Measurements from ENCODE around the gene GDPD2. TPM values are rescaled to one million over a fixed set of nuclear protein-coding genes. Genes with fewer than 3 reads are reported as not detected.

Gene GDPD2
- total and polyA plus RNA-seq, 2 of the 13 experiments (the other 11 are each of a cell fraction or from before 2014, with no cell fraction given): 0.04 to 0.08 TPM

DNA sequence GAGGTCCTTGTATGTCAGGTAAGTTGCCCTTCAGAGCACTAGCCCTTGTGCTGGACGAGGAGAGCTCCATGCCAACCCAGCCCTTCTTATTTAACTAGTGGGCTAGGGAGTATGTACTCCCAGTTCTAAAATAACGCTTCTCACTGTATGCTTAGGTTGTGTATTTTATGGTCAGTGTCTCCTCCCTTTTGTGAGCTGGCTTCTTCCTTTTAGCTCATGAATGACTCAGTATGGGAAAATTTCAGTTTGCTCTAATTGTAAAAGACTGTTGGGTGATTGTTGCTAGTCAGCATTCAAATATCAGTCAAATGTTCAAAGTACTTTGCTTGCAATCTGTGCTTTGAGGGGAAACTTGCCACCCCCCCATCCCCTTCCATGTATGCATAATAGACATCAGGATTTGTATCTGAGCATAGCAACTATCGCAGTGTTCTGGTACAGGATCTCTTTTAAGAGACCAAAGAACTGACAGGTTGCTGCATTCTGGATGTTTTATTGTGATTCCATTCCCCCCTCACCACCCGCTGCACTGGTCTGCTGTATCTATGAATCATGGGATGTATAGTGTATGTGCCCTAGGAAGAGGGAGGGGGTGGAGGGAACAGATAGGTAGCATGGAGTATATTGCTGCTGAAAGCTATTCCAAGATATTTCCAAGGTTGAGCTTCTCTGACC lies 56.3 kb downstream of the GDPD2 start:
- no peak overlapping the region for H2AFZ ChIP-seq (ENCODE audit: low read length)
- FAIRE-seq: no peak
- peaks cover 35% of the 10 kb centered on the region for H3K4me1 ChIP-seq (ENCODE audit: insufficient read depth, low read length)
- ATAC-seq: peak; percentile 39; the same call in 1 of the 3 replicates
- no peak overlapping the region for H3K4me2 ChIP-seq (ENCODE audit: low read depth, low read length)
- peaks cover 0 to 3% of the 10 kb centered on the region in 2 experiments; a peak in 1 of 5 replicates for H3K36me3 ChIP-seq (replicated peaks in 1 of 2; ENCODE audit: control insufficient read depth in 1 of 2, insufficient read depth in 2 of 2, low read length in 2 of 2)
- peak overlapping the region; percentile 35 for H3K27ac ChIP-seq (ENCODE audit: extremely low read length, insufficient read depth, low read length)
- no peak overlapping the region for H3K4me3 ChIP-seq (replicated peaks in 1 of 3; ENCODE audit: insufficient read depth in 1 of 3, low read depth in 2 of 3, low read length in 3 of 3)
- in situ Hi-C loops (cut with HindIII; ENCODE audit: extremely low pct_ligation_motif_present, low pct_unique_long_range_greater_than_20kb) (no loop called here), intact Hi-C loops (cut with micrococcal nuclease; ENCODE audit: unreplicated experiment) (no loop called here)
- no peak overlapping the region for H3K9ac ChIP-seq (ENCODE audit: insufficient read depth, low read depth, low read length)
- peak; percentile 67 for DNase-seq (ENCODE audit: low spot score)
- ChIA-PET POLR2A (no interaction called here), CTCF (ENCODE audit: low intra/inter-chr PET ratio, low total read pairs) (no interaction called here)
- no peaks in the 10 kb centered on the region for H3K27me3 ChIP-seq (ENCODE audit: control insufficient read depth in 1 of 2, insufficient read depth in 2 of 2, low read length in 2 of 2)
- WGBS (ENCODE audit: low lambda C conversion rate): 66% methylated on average over 4 of the region's 4 CpGs
- no peaks in the 10 kb centered on the region for H4K20me1 ChIP-seq (ENCODE audit: insufficient read depth, low read length)
- no peaks in the 10 kb centered on the region for H3K79me2 ChIP-seq (ENCODE audit: insufficient read depth, low read length)
- no TSS peak for BruUV-seq (replicated peaks)
- H3K9me3 ChIP-seq (ENCODE audit: low read length): no peaks in the 10 kb centered on the region
- TF ChIP-seq MTA3 (CRISPR knock-in tag; IDR thresholded peaks at IDR 0.05) (no peak), ADNP (CRISPR knock-in tag; IDR thresholded peaks at IDR 0.05) (no peak), ZNF326 (CRISPR knock-in tag; IDR thresholded peaks at IDR 0.05; ENCODE audit: borderline replicate concordance) (no peak), KAT7 (CRISPR knock-in tag; IDR thresholded peaks at IDR 0.05; ENCODE audit: borderline replicate concordance) (no peak), ARID2 (CRISPR knock-in tag; IDR thresholded peaks at IDR 0.05; ENCODE audit: borderline replicate concordance) (no peak), ZNF124 (CRISPR knock-in tag; IDR thresholded peaks at IDR 0.05) (no peak), ZNF282 (IDR thresholded peaks at IDR 0.05; ENCODE audit: partially characterized antibody) (no peak), ZNF136 (CRISPR knock-in tag; IDR thresholded peaks at IDR 0.05; ENCODE audit: low read depth) (no peak), POGZ (CRISPR knock-in tag; IDR thresholded peaks at IDR 0.05) (no peak)
- TF ChIP-seq, protein P1, sequence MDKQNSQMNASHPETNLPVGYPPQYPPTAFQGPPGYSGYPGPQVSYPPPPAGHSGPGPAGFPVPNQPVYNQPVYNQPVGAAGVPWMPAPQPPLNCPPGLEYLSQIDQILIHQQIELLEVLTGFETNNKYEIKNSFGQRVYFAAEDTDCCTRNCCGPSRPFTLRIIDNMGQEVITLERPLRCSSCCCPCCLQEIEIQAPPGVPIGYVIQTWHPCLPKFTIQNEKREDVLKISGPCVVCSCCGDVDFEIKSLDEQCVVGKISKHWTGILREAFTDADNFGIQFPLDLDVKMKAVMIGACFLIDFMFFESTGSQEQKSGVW (CRISPR knock-in tag; IDR thresholded peaks at IDR 0.05; ENCODE audit: borderline replicate concordance): no peak
- TF ChIP-seq, protein P2, sequence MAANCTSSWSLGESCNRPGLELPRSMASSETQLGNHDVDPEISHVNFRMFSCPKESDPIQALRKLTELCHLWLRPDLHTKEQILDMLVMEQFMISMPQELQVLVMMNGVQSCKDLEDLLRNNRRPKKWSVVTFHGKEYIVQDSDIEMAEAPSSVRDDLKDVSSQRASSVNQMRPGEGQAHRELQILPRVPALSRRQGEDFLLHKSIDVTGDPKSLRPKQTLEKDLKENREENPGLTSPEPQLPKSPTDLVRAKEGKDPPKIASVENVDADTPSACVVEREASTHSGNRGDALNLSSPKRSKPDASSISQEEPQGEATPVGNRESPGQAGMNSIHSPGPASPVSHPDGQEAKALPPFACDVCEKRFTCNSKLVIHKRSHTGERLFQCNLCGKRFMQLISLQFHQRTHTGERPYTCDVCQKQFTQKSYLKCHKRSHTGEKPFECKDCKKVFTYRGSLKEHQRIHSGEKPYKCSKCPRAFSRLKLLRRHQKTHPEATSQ (CRISPR knock-in tag; IDR thresholded peaks at IDR 0.05; ENCODE audit: borderline replicate concordance): no peak
- TF ChIP-seq, protein P3, sequence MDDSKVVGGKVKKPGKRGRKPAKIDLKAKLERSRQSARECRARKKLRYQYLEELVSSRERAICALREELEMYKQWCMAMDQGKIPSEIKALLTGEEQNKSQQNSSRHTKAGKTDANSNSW (CRISPR knock-in tag; IDR thresholded peaks at IDR 0.05; ENCODE audit: borderline replicate concordance): no peak
- TF ChIP-seq, protein P4, sequence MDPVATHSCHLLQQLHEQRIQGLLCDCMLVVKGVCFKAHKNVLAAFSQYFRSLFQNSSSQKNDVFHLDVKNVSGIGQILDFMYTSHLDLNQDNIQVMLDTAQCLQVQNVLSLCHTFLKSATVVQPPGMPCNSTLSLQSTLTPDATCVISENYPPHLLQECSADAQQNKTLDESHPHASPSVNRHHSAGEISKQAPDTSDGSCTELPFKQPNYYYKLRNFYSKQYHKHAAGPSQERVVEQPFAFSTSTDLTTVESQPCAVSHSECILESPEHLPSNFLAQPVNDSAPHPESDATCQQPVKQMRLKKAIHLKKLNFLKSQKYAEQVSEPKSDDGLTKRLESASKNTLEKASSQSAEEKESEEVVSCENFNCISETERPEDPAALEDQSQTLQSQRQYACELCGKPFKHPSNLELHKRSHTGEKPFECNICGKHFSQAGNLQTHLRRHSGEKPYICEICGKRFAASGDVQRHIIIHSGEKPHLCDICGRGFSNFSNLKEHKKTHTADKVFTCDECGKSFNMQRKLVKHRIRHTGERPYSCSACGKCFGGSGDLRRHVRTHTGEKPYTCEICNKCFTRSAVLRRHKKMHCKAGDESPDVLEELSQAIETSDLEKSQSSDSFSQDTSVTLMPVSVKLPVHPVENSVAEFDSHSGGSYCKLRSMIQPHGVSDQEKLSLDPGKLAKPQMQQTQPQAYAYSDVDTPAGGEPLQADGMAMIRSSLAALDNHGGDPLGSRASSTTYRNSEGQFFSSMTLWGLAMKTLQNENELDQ (CRISPR knock-in tag; IDR thresholded peaks at IDR 0.05; ENCODE audit: borderline replicate concordance): no peak
- TF ChIP-seq, protein P5, sequence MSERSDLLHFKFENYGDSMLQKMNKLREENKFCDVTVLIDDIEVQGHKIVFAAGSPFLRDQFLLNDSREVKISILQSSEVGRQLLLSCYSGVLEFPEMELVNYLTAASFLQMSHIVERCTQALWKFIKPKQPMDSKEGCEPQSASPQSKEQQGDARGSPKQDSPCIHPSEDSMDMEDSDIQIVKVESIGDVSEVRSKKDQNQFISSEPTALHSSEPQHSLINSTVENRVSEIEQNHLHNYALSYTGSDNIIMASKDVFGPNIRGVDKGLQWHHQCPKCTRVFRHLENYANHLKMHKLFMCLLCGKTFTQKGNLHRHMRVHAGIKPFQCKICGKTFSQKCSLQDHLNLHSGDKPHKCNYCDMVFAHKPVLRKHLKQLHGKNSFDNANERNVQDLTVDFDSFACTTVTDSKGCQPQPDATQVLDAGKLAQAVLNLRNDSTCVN (CRISPR knock-in tag; IDR thresholded peaks at IDR 0.05; ENCODE audit: borderline replicate concordance): no peak
- TF ChIP-seq, protein P6, sequence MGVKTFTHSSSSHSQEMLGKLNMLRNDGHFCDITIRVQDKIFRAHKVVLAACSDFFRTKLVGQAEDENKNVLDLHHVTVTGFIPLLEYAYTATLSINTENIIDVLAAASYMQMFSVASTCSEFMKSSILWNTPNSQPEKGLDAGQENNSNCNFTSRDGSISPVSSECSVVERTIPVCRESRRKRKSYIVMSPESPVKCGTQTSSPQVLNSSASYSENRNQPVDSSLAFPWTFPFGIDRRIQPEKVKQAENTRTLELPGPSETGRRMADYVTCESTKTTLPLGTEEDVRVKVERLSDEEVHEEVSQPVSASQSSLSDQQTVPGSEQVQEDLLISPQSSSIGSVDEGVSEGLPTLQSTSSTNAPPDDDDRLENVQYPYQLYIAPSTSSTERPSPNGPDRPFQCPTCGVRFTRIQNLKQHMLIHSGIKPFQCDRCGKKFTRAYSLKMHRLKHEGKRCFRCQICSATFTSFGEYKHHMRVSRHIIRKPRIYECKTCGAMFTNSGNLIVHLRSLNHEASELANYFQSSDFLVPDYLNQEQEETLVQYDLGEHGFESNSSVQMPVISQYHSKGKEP (CRISPR knock-in tag; IDR thresholded peaks at IDR 0.05): no peak

Measured in HepG2 (cell line).